HG03280 (cell line): ENCODE measurements around the gene MAFB.
A peak's percentile ranks its signal among the peaks of the same experiment; 100 is the strongest.
"Not testable (repeated sequence)": the region's sequence is repeated elsewhere in the genome, so short reads cannot be mapped to it uniquely, and the experiment has no call there.

ENCODE experiments used
- ATAC-seq: cut with Tn5 transposase; IDR thresholded peaks from one replicate; pipeline ENCODE4 v1.9.1; 2021; ENCODE audit warnings: mild to moderate bottlenecking, moderate library complexity; ENCODE audit not compliant: unreplicated experiment

MAFB gene

DNA sequence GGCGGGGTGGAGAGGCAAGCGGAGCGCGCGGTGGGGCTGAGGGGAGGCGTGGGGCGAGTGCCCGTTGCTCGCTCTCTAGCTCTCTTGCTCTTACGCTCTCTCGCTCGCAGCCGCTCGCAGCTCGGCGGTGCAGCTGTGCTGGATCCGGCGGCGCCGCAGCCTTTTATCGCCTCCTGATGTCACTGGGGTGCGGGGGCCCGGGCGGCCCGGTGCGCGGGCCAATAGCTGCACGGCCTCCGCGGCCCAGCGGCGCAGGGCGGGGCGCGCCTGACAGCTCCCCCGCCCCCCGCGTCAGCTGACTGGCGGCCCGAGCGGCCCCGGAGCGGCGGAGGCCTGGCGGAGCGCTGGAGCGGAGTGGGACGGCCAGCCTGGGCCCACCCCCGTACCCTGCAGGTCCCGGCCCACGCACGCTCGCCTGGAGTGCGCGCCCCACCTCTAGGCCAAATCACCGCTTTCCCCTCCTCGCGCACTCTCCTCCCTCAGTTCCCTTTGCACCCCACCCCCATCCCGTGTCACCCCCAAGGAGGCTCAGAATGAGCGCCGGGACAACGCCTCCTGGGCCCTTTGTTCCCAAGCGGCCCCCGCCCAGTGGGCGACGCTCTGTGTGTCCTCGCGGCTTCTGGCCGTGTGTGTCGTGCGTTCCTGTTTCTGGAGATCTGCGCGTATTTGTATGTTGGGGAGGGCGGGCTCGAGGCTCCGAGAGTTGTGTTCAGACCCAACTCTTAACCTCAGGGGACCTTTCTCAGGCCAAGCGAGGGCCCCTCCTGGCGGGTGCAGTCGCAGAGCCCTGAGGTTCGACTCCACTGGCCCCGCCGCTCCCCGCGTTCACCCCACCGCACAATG is at the start of gene MAFB:
MAFB (minus strand) TSS at position 137 of the 843 bp plus-strand sequence. CDS start 386 bp downstream, outside the sequence.
- ATAC-seq: peak; percentile 61

DNA sequence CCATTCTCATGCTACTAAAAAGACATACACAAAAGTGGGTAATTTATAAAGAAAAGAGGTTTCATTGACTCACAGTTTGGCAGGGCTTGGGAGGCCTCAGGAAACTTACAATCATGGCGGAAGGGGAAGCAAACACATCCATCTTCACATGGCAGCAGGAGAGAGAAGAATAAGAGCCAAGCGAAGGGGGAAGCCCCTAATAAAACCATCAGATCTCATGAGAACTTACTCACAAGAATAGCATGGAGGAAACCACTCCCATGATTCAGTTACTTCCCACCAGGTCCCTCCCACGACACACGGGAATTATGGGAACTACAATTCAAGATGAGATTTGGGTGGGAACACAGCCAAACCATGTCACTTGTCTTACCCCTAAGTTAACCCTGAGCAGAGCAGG is 47.4 kb upstream of the MAFB start:
- not testable (repeated sequence) for ATAC-seq

DNA sequence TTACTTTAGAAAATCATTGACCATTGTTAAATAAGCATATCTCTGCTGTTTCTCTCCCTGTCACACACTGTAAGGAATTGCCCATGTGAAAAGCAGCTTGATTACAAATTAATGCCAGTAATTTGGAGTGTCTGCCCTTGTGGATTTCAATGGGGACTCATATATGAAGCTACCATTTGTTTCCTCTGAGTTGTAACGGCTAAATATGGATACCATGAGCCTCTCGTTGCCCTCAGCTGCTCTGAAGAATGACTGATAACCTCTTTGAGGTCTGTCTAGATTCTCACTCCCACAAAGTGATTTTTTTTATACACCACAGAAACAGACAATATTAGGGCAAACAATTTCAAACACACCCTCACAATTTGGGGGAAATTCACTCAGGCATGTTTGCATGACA is 40.0 kb upstream of the MAFB start:
- no peak for ATAC-seq

DNA sequence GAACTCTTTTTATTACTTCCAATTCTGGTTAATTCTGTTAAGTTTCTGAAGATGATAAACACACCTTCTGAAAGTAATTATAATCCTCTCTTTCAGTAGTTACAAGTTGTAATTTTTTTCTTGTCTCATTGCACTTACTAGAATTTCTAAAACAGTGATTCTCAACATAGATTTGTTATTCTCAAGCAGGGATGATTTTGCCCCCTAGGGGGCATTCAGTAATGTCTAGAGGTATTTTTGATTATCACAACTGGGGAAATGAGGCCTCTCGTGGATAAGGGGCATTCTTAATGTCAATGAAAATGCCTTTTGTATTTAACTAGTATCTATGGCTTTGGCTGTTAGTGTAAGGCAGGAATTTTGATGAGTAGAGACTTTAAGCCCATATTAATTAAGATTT is 39.4 kb upstream of the MAFB start:
- no peak for ATAC-seq

DNA sequence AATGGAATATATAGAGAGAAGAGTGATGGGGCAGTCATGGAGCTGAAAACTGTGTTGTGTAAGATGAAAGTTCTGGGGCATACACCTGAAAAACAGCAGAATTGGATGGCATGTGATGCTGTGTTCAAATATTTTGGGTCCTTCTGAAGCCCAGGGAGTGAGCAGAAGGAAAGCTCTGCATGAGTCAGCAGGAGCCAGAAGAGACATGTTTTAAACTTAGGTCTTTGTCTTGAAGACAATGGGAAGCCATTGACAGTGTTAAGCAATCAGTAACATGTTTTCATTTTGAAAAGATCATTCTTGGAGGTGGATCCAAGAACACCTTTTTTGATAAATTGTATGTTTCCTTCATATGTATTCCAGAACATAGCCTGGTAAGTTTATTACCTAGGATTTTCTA is 38.9 kb upstream of the MAFB start:
- no peak for ATAC-seq

DNA sequence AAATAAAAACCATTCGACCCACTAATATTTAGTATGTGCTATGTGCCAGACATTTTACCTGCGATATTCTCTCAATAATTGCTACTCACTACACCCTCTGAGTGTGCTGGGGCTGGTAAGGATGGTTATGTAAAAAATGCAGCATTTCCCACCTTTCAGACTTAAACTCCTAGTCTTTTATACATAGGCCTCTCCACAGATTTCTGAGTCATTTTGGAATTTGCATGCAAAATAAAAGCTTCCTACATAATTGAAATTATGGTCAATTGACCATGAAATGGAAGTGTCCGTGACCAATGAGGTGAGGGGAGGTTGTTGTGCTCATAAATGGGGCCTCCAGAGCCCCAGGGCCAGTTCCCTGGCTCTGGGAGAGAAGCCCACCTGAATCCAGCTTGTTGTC is 37.7 kb upstream of the MAFB start:
- no peak for ATAC-seq

DNA sequence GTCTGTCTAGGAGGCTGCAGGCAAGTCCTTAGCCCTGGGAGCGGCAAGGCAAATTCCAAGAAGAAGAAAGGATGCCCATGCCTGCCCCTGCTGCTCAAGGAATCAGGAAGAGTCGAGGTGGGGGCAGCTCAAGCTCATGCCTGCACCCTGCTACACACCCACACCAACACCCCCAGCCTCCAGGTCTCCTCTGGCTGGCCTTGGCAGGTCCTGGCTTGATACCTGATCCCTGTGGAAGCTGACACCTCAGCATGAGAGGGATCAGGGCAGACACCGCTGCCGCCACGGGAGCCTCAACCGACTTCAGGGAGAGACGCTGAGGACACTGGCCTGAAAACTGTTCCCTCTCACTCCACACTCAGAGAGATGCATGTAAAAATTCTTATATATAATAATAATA is 35.5 kb upstream of the MAFB start:
- ATAC-seq: no peak

DNA sequence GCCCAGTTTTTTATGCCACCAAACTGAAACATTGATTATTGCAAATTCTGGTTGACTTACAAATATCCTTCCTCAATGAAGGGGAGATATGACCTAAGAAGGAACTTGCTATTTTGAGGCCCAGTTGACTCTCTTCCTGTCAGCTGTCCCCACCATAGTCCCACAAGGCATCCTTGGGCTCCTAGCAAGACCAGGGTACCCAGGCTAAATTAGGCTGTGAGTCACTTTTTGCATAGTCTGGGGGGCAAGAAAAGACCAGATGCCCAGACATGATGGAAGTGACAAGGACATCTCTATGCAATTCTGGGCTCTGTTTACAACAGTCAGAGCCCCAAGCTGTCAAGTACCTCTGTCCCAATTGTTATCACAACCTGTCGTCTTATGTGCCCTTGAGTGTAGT is 31.8 kb upstream of the MAFB start:
- ATAC-seq: no peak

DNA sequence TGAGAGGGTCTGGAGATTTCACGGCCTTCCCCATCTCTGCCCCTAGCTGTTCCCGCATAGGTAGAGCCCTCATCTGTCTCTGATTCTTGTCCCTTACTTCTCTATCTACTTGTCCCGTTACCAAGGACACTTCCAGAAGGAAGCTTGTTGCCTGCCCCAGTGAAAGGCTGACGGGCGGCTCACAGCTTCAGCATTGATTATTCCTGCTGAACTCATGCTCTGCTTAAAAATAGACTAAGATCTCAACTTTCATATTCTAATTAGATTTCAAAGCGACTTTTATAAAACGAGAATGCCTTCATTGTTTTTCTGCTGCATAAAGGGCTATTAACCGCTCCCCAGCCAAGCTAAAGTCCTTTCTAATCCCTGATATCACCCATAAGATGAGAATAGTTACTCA is 31.1 kb upstream of the MAFB start:
- no peak for ATAC-seq

DNA sequence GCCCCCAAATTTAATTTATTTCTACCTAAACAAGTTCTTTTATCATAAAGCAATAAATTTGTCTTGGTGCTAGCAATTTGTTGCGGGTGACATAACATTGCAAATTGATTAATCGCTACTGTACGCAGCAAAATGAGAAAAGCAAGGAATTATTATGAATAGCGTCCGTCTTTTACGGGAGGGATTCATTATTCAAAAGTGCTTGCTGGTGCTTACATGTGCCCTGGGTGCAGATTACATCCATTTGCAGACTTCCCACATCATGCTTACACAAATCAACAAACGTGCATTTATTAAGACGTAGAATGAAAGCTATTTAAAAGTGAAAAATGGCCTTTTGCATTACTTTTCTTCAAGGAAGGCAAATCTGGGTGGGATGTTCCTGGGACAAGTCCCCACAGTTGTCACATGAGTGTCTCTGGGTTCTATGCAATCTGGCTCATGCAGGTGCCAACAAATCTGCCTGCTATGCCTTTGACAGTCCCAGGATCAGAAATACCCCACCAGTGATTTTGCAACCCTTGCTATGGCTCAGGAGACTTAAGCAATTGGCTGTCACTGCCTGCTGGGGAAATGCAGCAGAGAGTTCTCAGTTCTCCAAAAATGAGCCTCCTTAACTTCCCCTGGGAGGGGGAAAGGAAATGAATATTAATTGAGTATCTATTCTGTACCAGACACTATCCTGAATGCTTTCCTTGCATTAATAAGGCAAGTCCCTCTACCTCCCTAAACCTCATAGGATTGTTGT is 30.1 kb upstream of the MAFB start:
- ATAC-seq: no peak

DNA sequence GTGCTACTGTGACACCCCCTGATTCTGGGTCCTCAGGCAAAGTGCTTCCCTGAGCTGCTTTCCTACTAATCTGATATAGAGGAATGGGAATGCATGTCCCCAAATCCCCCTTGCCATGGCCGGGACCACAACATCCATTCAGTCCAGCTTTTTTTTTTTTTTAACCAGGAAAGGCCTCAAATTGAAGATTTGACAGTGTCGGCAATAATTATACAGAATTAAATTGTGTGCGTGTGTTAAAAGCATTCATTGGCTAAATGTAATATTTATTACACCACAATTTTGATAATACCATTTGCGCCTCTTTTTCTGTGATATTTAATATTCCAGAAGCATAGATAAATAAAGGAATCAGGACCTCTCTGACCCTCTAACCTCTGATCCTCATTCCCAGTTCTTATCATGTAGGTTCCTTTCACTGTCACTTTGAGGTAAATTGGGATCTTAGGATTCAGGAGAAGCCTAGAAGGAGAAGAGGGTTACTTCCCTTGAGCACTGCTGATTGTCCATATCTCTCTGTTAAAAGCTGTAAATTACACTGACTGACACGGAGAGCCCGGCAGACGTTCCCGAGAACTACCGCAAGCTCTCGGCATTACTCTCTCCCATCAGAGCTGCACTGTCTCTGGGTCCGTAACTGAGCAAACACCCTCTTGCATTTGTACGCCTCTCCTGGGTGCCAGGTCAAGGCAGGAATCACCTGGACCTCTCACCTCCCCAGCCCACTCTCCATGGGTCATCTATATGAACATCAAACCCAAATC is 29.4 kb upstream of the MAFB start:
- ATAC-seq: no peak

DNA sequence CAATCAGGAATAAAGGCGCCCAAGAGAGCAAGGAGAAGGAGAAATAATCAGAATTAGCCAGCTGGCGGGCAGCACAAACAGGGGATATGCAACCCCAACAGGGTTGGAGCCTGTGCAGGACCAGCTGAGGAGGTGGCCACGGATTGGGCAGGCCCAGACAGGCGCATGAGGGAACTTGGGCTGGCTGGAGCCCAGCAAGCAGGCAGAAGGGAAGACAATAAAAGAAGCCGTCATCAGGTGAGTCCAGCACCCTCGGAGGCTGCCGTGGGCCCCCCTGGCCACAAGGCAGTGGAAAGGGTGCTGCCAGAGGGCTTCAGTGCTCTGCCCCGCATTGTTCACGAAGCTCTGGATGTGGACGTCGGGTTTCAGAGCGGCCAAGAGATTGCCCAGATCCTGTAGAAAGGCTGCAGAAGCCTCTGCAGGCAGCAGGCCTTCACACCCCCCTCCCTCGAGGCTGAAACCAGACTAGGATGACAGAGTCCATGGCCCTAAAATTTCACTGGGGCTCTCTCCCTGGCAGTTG is 28.4 kb upstream of the MAFB start:
- ATAC-seq: no peak

DNA sequence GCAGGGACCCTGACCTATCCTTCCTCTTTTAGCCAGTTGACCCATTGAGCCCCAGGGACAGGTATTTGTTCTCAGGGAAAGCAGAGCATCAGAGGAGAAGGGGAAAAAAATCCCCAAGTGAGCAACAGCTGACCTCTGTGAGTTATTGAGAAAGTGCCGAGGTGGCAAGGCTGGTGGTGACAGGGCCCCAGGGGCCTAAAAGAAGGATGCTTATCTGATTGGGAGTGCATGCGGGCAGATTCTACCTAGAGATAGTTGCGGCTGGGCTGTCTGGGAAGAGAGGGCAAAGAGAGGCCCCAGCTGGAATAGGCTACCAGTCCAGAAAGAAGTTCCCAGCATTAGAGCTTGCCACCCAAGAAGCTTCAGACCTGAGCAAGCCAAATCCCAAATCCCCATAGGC is 26.5 kb upstream of the MAFB start:
- ATAC-seq: no peak

DNA sequence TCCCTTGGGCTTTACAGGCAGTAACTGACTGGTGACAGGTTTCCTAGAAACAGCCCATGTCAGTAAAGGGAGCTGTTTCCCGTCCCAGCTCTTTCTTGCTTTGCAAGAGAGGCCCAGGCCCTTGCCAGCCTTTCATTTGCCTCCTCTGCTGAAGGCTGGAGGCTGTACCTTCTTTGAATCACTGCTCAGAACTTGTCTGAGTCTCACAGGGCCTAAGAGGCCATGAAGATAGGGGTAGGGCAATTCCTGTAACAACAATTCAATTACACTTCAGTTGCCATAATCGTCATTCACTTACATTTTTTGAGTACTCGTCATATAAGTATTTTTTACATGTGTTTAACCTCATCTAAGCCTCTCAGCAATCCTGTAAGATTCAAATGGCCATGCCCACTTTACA is 25.9 kb upstream of the MAFB start:
- ATAC-seq: no peak

DNA sequence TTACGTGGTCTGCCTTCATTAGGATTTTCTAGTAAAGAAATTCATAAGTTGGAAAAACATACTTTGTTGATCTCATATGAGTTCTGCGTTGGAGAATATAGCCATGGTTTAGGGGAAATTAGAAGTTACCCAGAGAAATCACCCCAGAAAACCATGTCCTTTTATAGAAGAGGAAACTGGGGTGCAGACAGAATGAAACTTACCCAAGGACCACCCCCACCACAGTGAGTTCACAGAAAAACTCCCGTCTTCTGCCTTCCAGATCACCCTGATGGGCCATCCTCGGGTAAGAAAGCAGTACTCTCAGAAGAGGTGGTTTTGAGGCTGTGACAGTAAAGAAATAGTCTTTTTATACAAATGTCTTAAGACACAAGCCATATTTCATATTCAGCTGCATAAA is 25.1 kb upstream of the MAFB start:
- no peak for ATAC-seq

DNA sequence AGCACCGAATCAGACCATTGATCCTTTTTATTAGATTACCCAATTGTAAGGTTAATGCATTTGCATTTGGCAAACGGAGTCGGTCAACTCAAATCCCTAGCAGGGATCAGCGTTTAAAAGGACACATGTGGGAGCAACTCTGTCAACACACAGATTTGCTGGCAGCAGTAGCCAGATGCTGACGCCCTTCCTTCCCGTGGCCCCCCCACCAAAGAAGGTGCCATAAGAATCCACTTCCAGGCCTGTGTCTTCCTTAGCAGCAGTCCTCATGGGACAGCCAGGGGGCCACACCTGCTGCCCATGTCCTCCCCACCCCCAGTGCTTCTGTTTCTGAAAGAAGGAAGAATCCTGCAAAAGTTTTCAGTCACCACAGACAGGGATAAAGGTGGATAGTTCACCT is 24.5 kb upstream of the MAFB start:
- ATAC-seq: no peak

DNA sequence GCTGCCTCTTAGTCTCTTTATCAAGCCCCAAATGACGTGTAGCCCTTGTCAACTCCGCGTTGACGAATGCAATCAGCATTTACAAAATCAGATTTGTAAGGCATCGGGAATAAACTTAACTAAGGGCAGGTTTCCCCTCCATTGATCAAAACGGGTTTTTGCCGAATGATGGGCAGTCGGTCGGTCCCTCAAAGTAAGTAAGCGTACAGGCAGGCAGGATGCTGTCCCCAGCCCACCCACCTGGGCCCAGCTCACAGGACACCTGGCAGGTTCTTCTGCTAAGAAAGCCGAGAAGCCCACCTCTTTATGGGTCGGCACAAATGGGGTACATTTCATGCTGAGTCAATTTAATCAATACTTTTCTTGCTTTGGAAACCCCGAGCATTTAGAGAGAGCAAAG is 22.0 kb upstream of the MAFB start:
- ATAC-seq: no peak

DNA sequence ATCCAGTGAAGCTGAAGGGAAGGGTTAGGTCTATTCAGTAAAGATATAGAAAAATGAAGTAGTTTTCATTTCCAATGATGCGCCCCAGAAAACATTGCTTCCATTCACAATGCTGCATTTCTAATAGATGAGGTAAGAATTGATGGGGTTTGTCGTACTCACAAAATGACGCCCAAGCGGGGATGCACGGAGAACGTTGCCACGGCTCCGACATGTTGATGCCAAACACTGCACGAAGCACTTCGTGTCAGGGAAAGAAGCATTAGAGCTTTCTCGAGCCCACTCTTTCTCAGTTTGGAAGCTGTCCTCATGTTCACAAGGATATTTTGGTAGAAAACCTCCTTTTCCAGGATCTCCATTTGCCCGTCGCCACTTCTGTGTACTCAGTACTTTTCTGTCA is 21.6 kb upstream of the MAFB start:
- ATAC-seq: no peak

DNA sequence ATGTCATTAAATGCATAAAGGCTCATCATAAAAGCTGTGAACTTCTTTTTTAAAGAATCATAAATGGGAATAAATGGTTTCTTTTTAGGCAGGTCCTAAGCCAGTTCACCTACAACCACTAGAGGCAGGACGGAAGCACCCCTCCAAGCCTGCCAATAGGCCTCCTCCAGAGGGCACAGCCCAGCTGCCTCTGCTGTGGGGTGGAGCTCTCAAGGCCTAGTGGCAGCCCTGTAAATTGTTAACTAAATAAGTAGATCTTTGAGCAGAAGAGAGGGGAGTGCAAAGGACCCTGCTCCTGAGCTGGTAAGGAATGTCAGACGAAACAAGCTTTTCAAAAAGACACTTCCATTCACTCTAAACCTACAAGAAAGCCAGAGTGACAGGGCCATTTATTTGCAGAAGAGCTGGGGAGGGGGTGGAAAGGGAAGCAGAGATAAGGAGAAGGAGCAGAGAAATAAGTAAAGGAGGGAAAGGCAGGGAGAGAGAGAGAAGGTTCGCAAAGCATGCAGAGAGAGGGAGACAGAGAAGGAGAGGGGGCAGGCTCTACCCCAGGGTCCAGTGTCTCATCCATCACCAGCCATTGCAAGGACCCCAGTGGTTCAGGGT is 18.0 kb upstream of the MAFB start:
- no peak for ATAC-seq

DNA sequence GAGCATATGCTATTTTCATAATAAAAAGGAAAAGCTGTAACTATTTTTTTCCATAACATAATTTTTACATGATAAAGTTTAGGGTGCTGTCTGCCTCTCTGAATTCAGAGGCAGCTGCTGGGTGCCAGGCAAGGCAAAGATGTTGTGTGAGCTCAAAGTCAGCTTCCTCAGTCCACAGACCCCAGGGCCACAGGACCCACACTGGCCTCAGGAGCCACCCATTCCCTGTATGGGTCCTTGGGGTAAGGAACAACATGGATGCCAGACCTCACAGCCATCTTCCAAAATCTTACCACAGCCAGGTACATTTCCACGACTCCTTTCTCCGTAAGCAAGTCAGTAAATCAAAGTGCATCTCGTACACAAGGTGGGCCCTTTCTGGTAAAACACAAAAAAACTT is 16.4 kb upstream of the MAFB start:
- no peak for ATAC-seq

DNA sequence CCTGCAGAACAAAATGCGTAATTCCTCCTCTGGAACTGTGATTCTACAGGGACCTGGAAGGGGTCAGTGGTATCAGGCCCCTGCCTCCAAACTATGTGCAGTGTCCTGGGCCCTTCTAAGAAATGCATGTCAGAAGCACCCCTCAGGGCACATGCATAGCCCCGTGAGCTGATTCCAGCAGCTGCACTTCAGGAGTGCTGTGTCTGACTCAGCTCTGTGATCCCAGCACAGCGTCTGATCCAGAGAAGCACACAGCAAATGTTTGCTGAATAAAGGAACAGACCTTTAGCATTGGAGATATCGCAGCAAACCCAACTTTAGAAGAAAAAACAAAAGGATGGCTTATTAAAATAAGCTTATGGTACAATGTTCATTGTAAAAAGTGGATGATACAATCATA is 15.8 kb upstream of the MAFB start:
- no peak for ATAC-seq
